Pancreas (tissue), 10 donors: Measurements from ENCODE around the gene DPF3. TPM values are rescaled to one million over a fixed set of nuclear protein-coding genes. Genes with fewer than 3 reads are reported as not detected.

ENCODE experiments used
- ATAC-seq, 4 donors: fragments of 200-7000 bp; cut with Tn5 transposase; one replicate each; pipeline versions ENCODE4 v1.8.0 to v1.9.1; 2020; ENCODE audit warnings: mild to moderate bottlenecking in 4 of 4, moderate library complexity in 4 of 4
- DNase-seq, 6 donors: peaks; one replicate each; pipeline ENCODE4 v3.0.0-alpha.2; 2020
- FAIRE-seq: peaks from 2 replicates; lab custom pipeline; 2012; peaks lifted over from hg19 to GRCh38; lab: Jason Lieb, UNC
- H3K27ac ChIP-seq, 4 donors: fragments of 200-600 bp; sonication (generic); 1 replicate in 3 of 4; 2 replicates in 1 of 4; pipeline versions ENCODE4 v1.5.0 to v1.8.0; 2020
- H3K27me3 ChIP-seq, 4 donors: fragments of 200-600 bp; one replicate each; pipeline ENCODE4 v1.8.0; 2021
- H3K36me3 ChIP-seq, 3 donors: fragments of 200-600 bp; sonication (generic) in 1 of 3; one replicate each; pipeline versions ENCODE4 v1.5.0 to v1.8.0; 2020 to 2021
- H3K4me1 ChIP-seq, 3 donors: fragments of 200-600 bp; one replicate each; pipeline ENCODE4 v1.8.0; 2021
- H3K4me3 ChIP-seq, 4 donors: fragments of 200-600 bp; sonication (generic) in 2 of 4; one replicate each; pipeline versions ENCODE4 v1.5.0 to v1.8.0; 2020 to 2021
- H3K9me3 ChIP-seq, 4 donors: fragments of 200-600 bp; one replicate each; pipeline ENCODE4 v1.8.0; 2021
- WGBS, 2 donors: extraction: QIAGEN DNeasy Blood & Tissue Kit; methylation state at CpG; one replicate each; pipeline ENCODE4 v1.1.7; 2013; 5-methylcytosine and 5-hydroxymethylcytosine counted together
- intact Hi-C, 3 donors: fragments of 100-400 bp; cut with DNase I; formaldehyde crosslinking; loops; one replicate each; pipeline versions ENCODE4 v1.11.1 to v1.14.2; 2022
- polyA plus RNA-seq, 2 donors: library from polyadenylated mRNA; stranded (reverse); fragments of 200-250 nt; gene quantifications; one replicate each; pipeline ENCODE4 v1.2.3, GENCODE V29; 2013
- total RNA-seq, 6 donors: library from RNA; stranded (reverse); fragmentation: NEBNext Ultra II Directional in 4 of 6; extraction: Animal tissue kit (Norgen Biotek cat#: 25700) in 4 of 6; gene quantifications; one replicate each; pipeline versions ENCODE4 v1.2.1 to v1.2.4, GENCODE V29; 2021 to 2023
- TF ChIP-seq, protein P1 (sequence below), 4 donors: fragments of 200-600 bp; sonication (generic) in 3 of 4; IDR thresholded peaks; one replicate each; pipeline versions ENCODE4 v1.5.0 to v1.8.0; 2021; ENCODE audit warnings: antibody characterized with exemption in 4 of 4
- donor health status: healthy with polysubstance abuse.
- donor health status: DM: no; HTN: no; CAD: no; lungs with moderate emphysema.
- donor health status: DM: no; HTN: no; CAD: no.
- donor health status: control.
- donor health status: control.
- donor health status: Bipolar disorder and iron deficiency.
- donor health status: DM: yes; HTN: yes; CAD: no.
- donor health status: DM: no; HTN: no; CAD: no.
- donor health status: DM: no; HTN: no; CAD: no.
- donor health status: DM: yes; HTN: yes; CAD: no.

DPF3 gene
- total and polyA plus RNA-seq, 8 donors = 0.14 to 1.3 (median 0.86) TPM

DNA sequence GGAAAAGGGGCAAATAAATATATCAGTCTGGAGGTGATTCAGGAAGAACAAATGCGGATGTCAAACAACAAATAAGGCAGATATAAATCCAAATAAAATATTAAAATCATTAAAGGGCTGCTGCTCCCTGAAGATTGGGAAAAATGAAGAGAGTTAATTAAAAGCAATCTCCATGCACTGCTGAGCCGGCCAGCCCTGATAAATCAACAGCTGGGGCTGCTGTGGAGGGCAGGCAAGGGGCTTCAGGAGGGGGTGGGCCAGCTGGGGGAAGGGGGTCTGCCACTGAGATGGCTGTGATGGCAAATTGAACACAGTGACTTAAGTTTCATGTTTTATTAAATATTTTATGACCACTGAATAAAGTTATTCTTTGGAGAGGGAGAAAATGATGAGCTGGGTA lies 12.4 kb downstream of the DPF3 start:
- Histone ChIP-seq H3K27me3 (no peaks in the 10 kb centered on the region), H3K9me3 (no peaks in the 10 kb centered on the region), H3K27ac (no peak overlapping the region), H3K36me3 (no peaks in the 10 kb centered on the region), H3K4me1 (no peaks in the 10 kb centered on the region), H3K4me3 (no peak overlapping the region)
- 64 to 73% methylated on average over 2 of the region's 2 CpGs for WGBS, 2 donors
- DNase-seq (no peak), ATAC-seq (no peak), FAIRE-seq (no peak)
- intact Hi-C loops = no loop called here
- TF ChIP-seq, protein P1, sequence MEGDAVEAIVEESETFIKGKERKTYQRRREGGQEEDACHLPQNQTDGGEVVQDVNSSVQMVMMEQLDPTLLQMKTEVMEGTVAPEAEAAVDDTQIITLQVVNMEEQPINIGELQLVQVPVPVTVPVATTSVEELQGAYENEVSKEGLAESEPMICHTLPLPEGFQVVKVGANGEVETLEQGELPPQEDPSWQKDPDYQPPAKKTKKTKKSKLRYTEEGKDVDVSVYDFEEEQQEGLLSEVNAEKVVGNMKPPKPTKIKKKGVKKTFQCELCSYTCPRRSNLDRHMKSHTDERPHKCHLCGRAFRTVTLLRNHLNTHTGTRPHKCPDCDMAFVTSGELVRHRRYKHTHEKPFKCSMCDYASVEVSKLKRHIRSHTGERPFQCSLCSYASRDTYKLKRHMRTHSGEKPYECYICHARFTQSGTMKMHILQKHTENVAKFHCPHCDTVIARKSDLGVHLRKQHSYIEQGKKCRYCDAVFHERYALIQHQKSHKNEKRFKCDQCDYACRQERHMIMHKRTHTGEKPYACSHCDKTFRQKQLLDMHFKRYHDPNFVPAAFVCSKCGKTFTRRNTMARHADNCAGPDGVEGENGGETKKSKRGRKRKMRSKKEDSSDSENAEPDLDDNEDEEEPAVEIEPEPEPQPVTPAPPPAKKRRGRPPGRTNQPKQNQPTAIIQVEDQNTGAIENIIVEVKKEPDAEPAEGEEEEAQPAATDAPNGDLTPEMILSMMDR (IDR thresholded peaks at IDR 0.05) = no peak

DNA sequence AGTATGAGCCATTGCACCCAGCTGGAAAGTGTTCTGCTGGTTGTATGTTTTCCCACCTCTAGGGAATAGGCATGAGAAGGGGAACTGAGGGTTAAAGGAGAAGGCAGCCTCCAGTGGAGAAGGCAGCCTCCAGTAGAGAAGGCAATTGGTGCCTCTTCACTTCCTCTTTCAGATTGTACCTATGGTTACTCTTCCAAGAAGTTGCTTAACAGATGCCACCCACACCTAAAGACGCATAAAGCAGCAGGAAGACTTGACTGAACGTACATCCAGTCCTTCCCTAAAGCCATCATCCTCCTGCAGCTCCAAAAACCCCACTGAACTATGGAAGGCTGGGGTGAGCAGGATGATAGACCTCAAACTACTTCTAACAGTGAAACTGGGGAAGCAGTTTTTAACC lies 13.1 kb downstream of the DPF3 start:
- Histone ChIP-seq H3K36me3 (no peaks in the 10 kb centered on the region), H3K9me3 (no peaks in the 10 kb centered on the region), H3K4me3 (no peak overlapping the region), H3K27ac (no peak overlapping the region), H3K4me1 (no peaks in the 10 kb centered on the region), H3K27me3 (no peaks in the 10 kb centered on the region)
- DNase-seq (no peak), FAIRE-seq (no peak), ATAC-seq (no peak)
- TF ChIP-seq, protein P1 (IDR thresholded peaks at IDR 0.05) = no peak
- 78 to 82% methylated on average over 2 of the region's 2 CpGs for WGBS, 2 donors
- intact Hi-C loops = no loop called here

DNA sequence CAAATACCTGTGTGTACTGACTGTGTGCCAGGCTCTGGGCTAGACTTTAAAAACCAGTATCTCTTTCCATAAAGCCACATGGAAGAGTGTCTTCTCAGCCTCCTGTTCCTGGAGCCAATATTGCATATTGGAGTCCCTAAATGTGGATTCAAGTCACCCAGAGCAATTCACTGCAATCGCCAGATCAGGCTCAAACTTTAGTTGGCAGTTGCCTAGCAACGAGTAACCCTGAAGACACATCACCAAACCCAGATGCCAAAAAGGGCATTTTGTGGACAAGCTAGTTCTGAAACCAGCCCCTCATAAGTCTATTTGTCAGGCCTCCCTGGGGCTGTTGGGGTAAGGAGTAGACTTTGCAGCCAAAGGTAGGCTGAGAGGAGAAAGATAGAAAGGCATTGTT lies 13.7 kb downstream of the DPF3 start:
- TF ChIP-seq, protein P1 (IDR thresholded peaks at IDR 0.05) = no peak
- Histone ChIP-seq H3K4me3 (no peak overlapping the region), H3K9me3 (no peaks in the 10 kb centered on the region), H3K4me1 (no peaks in the 10 kb centered on the region), H3K36me3 (no peaks in the 10 kb centered on the region), H3K27me3 (no peaks in the 10 kb centered on the region), H3K27ac (no peak overlapping the region)
- DNase-seq (no peak), FAIRE-seq (no peak), ATAC-seq (no peak)
- intact Hi-C loops = no loop called here
- 73 to 83% methylated on average over 2 of the region's 2 CpGs for WGBS, 2 donors

DNA sequence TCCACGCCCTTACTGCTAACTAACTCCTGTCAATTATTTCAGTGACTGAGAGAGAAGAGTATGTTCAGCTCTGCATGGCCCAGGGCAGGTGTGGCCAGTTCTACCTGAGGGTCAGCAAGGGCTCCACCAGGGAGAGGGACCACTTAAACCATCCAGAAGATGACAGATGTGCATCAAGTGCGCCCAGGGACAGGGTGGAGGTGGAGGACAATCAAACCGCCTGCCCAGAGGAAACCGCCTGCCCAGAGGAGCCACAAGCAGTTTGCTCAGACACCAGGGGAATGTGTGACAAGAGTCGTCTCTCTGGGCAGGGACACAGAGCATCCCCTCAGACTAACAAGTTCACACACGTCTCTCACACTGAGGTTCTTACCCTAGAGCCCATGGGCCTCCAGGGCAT lies 14.5 kb downstream of the DPF3 start:
- no peak overlapping the region for H3K27ac ChIP-seq
- intact Hi-C loops = no loop called here
- 83 to 86% methylated on average over 6 of the region's 6 CpGs for WGBS, 2 donors

DNA sequence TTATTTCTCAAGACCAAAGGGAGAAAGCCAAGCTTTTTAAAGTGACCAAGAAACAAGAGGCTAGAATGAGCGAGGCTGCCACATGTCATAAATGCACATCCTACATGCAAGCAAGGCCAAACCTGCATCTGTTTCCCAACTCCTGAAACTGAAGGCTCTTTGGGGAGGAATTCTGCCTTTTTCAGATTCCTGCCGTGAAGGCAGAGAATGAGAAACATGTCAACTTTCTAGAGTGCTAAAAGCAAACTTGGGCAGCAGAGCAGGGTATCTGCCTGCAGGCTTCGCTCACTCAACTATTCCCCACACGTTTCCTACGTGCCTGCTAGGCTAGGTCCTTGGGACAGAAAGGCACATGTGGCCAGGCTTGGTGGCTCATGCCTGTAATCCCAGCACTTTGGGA lies 15.2 kb downstream of the DPF3 start:
- H3K36me3 ChIP-seq = no peaks in the 10 kb centered on the region
- DNase-seq (no peak), ATAC-seq (no peak), FAIRE-seq (no peak)
- no peaks in the 10 kb centered on the region for H3K27me3 ChIP-seq
- no peak overlapping the region for H3K27ac ChIP-seq
- WGBS, 2 donors = 87 to 91% methylated on average over 5 of the region's 5 CpGs
- TF ChIP-seq, protein P1 (IDR thresholded peaks at IDR 0.05) = no peak
- H3K9me3 ChIP-seq = no peaks in the 10 kb centered on the region
- H3K4me3 ChIP-seq = no peak overlapping the region
- H3K4me1 ChIP-seq = no peaks in the 10 kb centered on the region
- intact Hi-C loops = no loop called here

More for the DNA sequence above, 14.5 kb downstream of the DPF3 start:
- Histone ChIP-seq H3K4me1 (no peaks in the 10 kb centered on the region), H3K36me3 (no peaks in the 10 kb centered on the region), H3K27me3 (no peaks in the 10 kb centered on the region), H3K4me3 (no peak overlapping the region), H3K9me3 (no peaks in the 10 kb centered on the region)
- DNase-seq = no peak
- TF ChIP-seq, protein P1 (IDR thresholded peaks at IDR 0.05) = no peak
- FAIRE-seq = no peak
- no peak for ATAC-seq
